Vagina (tissue), 2 donors: ENCODE results near the gene DCDC2C. TPM values are rescaled to one million over a fixed set of nuclear protein-coding genes. Genes with fewer than 3 reads are reported as not detected.

Experiments
- DNase-seq, 2 donors: peaks; one replicate each; pipeline ENCODE4 v3.0.0-alpha.2; 2017; ENCODE audit errors: extremely low spot score in 2 of 2
- H3K27ac ChIP-seq: fragments of 200-600 bp; sonication (generic); one replicate; pipeline ENCODE4 v1.5.1; 2019
- H3K27me3 ChIP-seq: fragments of 200-600 bp; sonication (generic); one replicate; pipeline ENCODE4 v1.5.1; 2019
- H3K36me3 ChIP-seq, 2 donors: fragments of 200-600 bp; sonication (generic); one replicate each; pipeline ENCODE4 v1.5.1; 2017 to 2019
- H3K4me1 ChIP-seq: fragments of 200-600 bp; sonication (generic); one replicate; pipeline ENCODE4 v1.5.1; 2019
- H3K4me3 ChIP-seq, 2 donors: fragments of 200-600 bp; sonication (generic); 1 replicate in 1 of 2; 2 replicates in 1 of 2; pipeline ENCODE4 v1.5.1; 2016 to 2019
- H3K9me3 ChIP-seq: fragments of 200-600 bp; sonication (generic); one replicate; pipeline ENCODE4 v1.5.1; 2019
- CTCF ChIP-seq, 3 experiments: fragments of 450-650 bp in 2 of 3; fragments of 200-600 bp in 1 of 3; sonication (generic) in 1 of 3; IDR thresholded peaks; one replicate each; pipeline ENCODE4 v1.5.1; 2017 to 2019; ENCODE audit warnings: antibody characterized with exemption in 3 of 3, mild to moderate bottlenecking in 2 of 3, moderate library complexity in 2 of 3
- POLR2A ChIP-seq, 2 donors: fragments of 450-650 bp; IDR thresholded peaks; one replicate each; pipeline ENCODE4 v1.6.1; 2017; ENCODE audit warnings: antibody characterized with exemption in 2 of 2, mild to moderate bottlenecking in 2 of 2, moderate library complexity in 2 of 2
- POLR2AphosphoS5 ChIP-seq, 2 donors: sonication (generic); formaldehyde crosslinking; IDR thresholded peaks; one replicate each; pipeline ENCODE4 v1.9.0; 2017; ENCODE audit warnings: antibody characterized with exemption in 2 of 2, mild to moderate bottlenecking in 2 of 2, low read depth in 1 of 2; ENCODE audit not compliant: insufficient read depth in 1 of 2
- intact Hi-C: fragments of 100-400 bp; cut with DNase I; formaldehyde crosslinking; loops from one replicate; pipeline ENCODE4 v1.15.1; 2023
- total RNA-seq: library from RNA; depleted of rRNA; stranded (reverse); fragments of >200 nt; gene quantifications from one replicate; pipeline ENCODE4 v1.2.3, GENCODE V29; 2016

Gene DCDC2C
- total RNA-seq, 1 donor from 2014 or later: not detected

- Histone ChIP-seq H3K9me3 (no peaks in the 10 kb centered on the region), H3K27me3 (no peaks in the 10 kb centered on the region), H3K27ac (no peak overlapping the region), H3K4me3 (no peak overlapping the region), H3K4me1 (no peaks in the 10 kb centered on the region), H3K36me3 (no peaks in the 10 kb centered on the region)
- TF ChIP-seq POLR2AphosphoS5 (IDR thresholded peaks at IDR 0.05; ENCODE audit: insufficient read depth in 1 of 2, low read depth in 1 of 2) (no peak), CTCF (IDR thresholded peaks at IDR 0.05) (no peak), POLR2A (IDR thresholded peaks at IDR 0.05) (no peak)
- intact Hi-C loops: no loop called here
- peak; percentile 72 to 79 for DNase-seq
Measured at GRCh38 chr2:3672861-3673678, 30.3 kb upstream of the DCDC2C start.

- H3K27ac ChIP-seq: no peak overlapping the region
- H3K9me3 ChIP-seq: no peaks in the 10 kb centered on the region
- no peak for TF ChIP-seq POLR2A (IDR thresholded peaks at IDR 0.05)
- no peak for TF ChIP-seq POLR2AphosphoS5 (IDR thresholded peaks at IDR 0.05; ENCODE audit: insufficient read depth in 1 of 2, low read depth in 1 of 2)
- no peak for TF ChIP-seq CTCF (IDR thresholded peaks at IDR 0.05)
- DNase-seq: no peak
- H3K4me3 ChIP-seq: no peak overlapping the region
- intact Hi-C loops: no loop called here
- no peaks in the 10 kb centered on the region for H3K36me3 ChIP-seq
- H3K4me1 ChIP-seq: no peaks in the 10 kb centered on the region
- no peaks in the 10 kb centered on the region for H3K27me3 ChIP-seq
Measured at GRCh38 chr2:3674066-3674845, 29.1 kb upstream of the DCDC2C start.

- no peak for DNase-seq
- intact Hi-C loops: no loop called here
Measured at GRCh38 chr2:3675687-3676086, 27.7 kb upstream of the DCDC2C start.

GRCh38 chr2:3677436-3677835 lies 25.9 kb upstream of the DCDC2C start:
- DNase-seq: no peak
- no peaks in the 10 kb centered on the region for H3K4me1 ChIP-seq
- H3K4me3 ChIP-seq: no peak overlapping the region
- no peaks in the 10 kb centered on the region for H3K27me3 ChIP-seq
- H3K36me3 ChIP-seq: no peaks in the 10 kb centered on the region
- TF ChIP-seq CTCF (IDR thresholded peaks at IDR 0.05) (no peak), POLR2AphosphoS5 (IDR thresholded peaks at IDR 0.05; ENCODE audit: insufficient read depth in 1 of 2, low read depth in 1 of 2) (no peak), POLR2A (IDR thresholded peaks at IDR 0.05) (no peak)
- intact Hi-C loops: no loop called here
- no peaks in the 10 kb centered on the region for H3K9me3 ChIP-seq
- H3K27ac ChIP-seq: no peak overlapping the region

More at GRCh38 chr2:3675687-3676086, 27.7 kb upstream of the DCDC2C start:
- Histone ChIP-seq H3K27me3 (no peaks in the 10 kb centered on the region), H3K27ac (no peak overlapping the region), H3K36me3 (no peaks in the 10 kb centered on the region), H3K4me3 (no peak overlapping the region), H3K9me3 (no peaks in the 10 kb centered on the region), H3K4me1 (no peaks in the 10 kb centered on the region)
- TF ChIP-seq POLR2A (IDR thresholded peaks at IDR 0.05): no peak
- TF ChIP-seq CTCF (IDR thresholded peaks at IDR 0.05): no peak
- no peak for TF ChIP-seq POLR2AphosphoS5 (IDR thresholded peaks at IDR 0.05; ENCODE audit: insufficient read depth in 1 of 2, low read depth in 1 of 2)
